ENCODE measurements around the gene GBX2.

- TF ChIP-seq CTCF (IDR thresholded peaks at IDR 0.05) (no peak), ZFX (IDR thresholded peaks at IDR 0.05; ENCODE audit: borderline replicate concordance) (no peak)
Observed at GRCh38 chr2:236156095-236156859, 11.9 kb downstream of the GBX2 start.

Data from 22Rv1 (cell line).